NCI-H1105 treated with DMSO at 0.1 percent for 48 hours (cell line): Measurements from ENCODE around the gene FARP1.
"Not testable (repeated sequence)": the region's sequence is repeated elsewhere in the genome, so short reads cannot be mapped to it uniquely, and the experiment has no call there.

Experiments used
- DNase-seq: peaks from one replicate; lab custom pipeline; 2025; lab: John Stamatoyannopoulos, UW

FARP1 gene

DNA sequence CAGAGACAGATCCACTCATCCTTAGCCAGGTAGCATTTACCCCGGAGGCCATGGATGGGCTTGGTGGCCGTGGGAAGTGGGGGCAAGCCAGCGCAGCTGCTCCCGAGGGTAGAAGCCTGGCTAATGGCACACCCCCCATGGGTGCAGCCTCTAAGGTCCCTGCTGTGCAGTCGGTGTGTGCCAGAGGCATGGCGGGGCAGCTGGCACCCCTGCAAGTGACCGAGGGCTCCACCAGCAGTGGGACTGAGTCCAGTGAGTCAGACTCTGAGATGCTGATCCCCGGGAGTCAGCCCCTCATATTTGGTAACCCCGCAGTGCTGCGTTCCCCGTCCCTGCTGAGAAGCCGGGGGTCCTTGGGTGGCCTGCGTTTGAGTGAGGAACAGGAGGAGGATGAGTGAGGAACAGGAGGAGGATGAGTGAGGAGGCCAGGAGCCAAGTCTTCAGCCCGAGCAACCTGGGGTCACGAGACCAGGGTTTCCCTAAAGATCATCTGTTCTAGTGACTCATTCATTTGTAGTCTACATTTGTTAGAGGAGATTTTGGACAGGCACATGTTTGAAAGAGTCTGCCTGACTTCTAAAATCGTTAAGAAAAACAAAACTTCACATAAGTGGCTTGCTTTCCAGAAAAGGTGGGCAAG is 253.3 kb downstream of the FARP1 start:
- DNase-seq, result no peak

DNA sequence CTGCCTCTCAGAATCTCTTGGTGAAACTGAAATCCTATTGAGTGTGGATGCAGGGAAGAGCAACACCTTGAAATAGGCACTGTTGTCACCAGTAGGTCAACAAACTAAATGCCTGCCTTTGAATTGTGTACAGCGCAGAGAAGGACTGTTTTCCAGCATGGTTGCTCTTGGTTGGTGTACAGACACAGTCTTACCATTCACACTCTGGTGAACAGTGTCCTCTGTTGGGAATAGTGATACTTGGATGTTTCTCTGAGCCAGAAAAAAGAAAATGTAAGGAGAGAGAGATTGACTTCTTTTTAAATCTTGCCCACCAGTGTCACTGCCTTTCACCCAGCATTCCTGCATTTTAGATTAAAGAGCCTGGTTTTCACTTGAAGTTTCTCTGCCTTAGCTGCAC is 254.3 kb downstream of the FARP1 start:
- no peak for DNase-seq

DNA sequence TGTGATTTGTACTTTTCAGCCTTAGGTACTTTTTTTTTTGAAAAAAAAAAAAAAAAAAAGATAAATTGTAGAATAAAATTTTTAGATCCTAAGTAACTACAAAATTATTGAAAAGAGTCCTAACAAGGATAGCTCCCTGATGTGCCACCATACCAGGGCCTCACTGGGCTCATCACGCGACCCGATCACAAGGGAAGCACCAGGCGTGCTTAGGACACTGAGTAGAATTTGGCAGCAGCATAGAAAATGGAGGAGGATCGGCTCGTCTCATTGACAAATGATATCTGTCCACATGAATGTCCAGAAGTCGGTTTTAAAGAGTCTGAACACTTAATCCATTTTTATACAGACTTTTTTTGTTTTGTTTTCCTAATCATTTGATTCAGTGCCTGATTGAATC is 255.0 kb downstream of the FARP1 start:
- no peak for DNase-seq

DNA sequence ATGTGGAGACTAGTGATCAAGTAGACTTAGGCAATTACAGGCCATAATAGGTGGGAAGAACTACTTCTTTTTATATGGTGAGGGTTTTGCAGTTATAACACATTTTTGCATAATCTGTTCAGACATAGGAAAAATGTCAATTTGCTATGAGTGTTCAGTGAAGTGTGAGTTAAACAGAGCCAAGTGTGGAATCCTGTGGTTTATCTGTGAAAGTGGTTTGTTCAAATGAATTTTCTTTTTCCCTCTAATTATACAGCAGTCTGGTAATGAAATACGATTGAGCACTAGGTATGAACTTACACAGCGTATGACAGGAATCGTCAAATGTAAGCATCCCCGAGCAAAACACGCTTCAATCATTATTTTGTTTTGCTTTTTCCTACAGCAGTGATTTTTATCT is 255.7 kb downstream of the FARP1 start:
- DNase-seq, result no peak

DNA sequence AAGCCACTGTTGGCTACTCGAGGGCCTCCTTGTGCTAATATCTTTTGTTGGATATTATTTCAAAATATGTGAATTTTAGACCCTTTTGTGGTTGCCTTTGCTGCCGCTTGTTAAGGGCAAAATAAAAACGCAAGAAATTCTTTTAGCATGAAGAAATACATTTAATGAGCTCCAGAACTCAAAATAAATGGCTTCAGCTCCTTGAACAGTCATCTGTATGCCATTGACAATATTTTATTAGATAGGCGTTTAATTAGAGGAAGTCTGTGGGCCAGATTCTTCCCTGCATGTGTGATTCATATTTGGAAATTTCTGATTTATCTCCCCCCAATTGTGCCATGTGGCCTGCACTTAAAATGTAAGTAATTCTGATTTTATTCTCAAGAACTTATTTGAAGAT is 256.9 kb downstream of the FARP1 start:
- DNase-seq, result no peak

DNA sequence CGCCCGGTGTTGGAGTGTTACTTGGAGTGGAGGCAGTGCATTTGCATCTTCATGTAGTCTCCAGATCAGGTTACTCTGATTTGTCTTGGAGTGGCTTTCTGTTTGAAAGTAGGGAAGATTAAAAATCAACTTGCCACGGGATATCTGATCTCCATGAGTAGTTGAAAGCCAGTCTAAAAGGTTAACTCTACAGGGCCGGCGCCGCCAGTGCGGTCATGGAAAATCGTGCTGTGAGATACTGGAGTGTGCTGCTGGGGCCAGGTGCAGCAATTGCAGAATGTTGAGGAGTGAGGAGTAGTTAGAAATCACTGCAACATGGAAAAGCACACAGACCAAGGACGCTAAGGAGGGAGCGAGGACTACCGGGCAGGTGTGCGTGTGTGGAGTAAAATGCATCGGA is 259.0 kb downstream of the FARP1 start:
- no peak for DNase-seq

DNA sequence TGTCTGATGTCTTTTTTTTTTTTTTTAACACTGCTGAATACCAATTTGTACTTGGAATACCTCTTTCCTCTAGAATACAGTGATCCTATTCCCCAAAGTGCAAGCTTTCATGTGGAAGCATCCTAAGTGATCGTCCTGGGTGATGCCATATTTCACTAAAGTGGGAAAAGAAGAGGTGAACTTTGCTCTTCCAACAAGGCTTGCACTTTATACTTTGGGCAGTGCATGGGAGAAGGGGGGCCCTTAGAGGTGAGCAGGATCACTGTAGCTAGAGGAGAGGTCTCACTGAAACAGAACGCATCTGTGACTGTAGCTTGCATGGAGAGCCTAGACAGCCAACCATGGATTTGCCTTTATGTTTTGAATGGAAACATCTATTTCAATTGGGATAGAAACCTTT is 260.2 kb downstream of the FARP1 start:
- no peak for DNase-seq

DNA sequence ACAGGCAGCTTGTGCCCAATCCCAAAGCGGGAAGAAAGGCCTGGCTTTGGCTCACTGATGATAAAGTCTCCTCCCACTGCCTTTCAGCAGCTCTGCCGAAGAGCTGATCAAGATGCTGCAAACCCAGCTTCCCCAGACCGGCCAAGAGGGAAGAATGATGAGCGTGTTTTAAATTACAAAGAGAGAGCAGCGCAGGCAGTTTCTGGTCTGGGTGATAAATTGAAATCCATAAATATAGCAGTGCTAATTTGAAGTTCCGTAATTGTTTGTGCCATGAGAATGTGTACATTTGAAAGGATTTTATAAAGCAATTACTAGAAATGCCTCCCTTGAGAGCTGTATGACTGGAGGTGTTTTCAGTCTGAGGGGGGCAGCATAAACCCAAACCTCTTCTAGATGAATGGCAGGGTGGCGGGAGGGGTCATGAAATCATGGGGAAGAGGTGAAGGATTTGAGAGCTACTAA is 262.2 kb downstream of the FARP1 start:
- peak; percentile 78 for DNase-seq

DNA sequence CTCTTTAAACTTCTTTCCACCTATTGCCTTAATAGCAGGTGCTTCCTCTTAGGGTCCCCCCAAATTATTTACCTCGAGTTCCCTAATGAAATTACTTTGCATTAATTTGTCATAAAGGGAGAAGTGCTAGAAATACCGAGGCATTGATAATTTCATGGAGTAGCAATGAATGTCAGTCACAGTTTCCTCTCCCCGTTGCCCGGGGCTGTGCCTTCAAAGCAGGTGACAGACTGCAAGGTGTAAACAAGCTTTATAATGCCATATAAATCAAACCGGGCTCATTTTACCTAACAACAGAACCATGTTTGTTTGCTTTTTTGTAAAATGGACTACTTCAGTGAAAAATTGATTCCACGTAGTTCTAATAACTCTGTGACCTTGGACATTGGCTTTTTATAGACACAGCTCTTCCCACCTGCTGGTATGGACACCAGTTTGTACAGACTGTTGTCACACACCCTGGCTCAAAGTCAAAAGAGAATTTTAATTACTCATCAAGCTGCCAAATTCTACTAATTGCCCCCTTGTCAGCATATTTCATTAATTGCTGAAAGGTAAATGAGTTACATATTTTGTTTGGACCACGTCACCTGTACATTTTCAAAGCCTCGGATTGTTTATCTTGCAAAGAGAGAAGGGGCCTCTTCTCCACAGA is 262.9 kb downstream of the FARP1 start:
- peak; percentile 85 for DNase-seq

DNA sequence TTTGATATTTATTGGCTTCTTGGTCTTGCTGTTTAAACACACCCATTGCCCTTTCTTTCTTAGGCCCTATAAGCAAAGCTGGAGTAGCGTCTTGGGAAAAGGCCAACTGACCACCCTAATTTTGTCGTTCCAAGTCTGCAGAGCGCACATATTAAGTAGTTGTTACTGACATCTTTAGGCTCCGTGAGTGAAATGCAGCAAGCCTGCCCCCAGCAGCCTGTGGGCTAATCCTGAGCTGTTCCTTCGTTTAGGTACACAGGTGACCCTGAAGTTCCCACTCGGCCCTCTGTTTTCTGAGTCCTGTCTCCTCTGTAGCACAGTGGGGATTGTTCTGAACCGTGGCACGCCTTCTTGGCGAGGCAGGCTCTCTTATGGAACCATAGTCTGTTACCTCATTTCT is 263.5 kb downstream of the FARP1 start:
- DNase-seq, result peak; percentile 73

DNA sequence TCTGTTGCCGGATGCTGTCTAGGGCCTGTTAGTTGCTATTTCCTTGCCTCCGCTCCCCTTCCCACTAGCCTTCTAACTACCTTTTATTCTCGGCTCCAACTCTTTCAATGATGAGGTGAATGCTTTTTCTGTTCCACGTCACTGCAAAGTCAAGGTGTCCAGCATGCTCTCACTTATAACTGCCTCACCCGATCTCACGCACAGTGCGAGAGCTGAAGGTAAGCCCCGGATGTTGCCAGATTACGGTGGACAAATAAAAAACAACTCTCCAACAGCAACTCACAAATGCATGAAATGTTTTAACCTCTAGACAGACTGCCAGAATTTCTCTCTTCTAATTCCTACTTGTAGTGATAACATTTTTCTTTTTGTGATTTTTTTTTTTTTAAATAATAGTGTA is 264.1 kb downstream of the FARP1 start:
- no peak for DNase-seq

DNA sequence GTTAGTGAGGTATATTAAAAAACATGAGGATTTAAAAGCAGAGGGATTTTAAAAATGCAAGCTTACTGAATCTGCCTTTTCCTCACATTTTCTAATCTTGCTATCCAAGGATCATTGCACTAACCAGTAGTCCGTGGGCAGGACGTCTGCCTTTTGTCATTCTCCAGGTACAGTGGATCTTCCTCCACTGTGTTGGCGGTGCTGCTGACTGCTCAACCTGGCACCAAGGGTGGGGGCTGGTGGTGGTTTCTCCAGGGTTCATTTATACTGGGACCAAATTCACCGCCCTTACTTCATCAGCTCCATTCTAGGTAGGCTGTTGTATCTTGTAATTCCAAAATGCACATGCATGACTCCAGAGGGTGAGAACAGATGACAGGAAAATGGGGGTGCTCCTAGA is 264.7 kb downstream of the FARP1 start:
- no peak for DNase-seq

DNA sequence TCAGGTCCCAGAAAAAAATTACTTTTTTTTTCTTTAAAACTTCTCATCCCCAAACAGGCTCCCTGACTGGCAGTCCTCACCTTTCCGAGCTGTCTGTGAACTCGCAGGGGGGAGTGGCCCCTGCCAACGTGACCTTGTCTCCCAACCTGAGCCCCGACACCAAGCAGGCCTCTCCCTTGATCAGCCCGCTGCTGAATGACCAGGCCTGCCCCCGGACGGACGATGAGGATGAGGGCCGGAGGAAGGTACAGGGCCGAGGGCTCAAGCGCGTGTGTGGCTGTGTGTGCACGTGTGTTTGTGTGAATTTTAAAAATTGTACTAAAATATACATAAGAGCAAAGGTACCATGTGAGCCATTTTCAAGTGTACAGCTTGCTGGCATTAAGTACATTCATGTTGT is 266.4 kb downstream of the FARP1 start:
- no peak for DNase-seq

DNA sequence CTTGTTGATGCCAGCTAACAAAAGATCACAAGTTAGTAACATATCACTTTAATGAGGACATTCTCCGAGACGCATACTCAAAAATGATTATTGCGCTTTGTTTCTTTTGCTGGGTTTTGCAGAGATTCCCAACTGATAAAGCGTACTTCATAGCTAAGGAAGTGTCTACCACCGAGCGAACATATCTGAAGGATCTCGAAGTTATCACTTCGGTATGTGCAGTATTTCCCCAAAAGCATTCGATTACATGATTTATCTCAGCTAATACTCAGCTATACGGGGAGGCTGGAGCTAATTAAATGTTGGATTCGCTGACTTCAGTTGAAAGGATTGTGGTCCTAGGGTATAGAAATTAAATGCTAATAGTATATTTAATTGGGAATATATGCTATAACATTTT is 267.7 kb downstream of the FARP1 start:
- no peak for DNase-seq

DNA sequence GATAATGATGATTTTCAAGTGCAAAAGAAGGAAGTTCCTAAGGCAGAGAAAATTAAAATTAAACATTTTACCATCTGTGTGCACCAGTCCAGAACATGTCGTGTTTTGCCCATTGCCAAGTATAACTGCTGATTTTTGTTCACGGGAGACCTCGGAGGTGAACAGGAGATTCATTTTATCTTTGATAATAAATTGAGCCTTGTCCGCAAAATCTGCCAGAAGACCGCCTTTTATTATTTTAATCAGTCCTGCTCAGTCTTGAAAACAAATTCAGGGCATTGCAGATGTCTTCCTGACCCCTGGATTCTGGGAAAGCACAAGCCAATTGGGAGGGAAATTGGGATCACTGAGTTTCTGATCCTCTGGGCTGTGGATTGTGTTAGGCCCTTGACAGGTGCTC is 268.1 kb downstream of the FARP1 start:
- no peak for DNase-seq

DNA sequence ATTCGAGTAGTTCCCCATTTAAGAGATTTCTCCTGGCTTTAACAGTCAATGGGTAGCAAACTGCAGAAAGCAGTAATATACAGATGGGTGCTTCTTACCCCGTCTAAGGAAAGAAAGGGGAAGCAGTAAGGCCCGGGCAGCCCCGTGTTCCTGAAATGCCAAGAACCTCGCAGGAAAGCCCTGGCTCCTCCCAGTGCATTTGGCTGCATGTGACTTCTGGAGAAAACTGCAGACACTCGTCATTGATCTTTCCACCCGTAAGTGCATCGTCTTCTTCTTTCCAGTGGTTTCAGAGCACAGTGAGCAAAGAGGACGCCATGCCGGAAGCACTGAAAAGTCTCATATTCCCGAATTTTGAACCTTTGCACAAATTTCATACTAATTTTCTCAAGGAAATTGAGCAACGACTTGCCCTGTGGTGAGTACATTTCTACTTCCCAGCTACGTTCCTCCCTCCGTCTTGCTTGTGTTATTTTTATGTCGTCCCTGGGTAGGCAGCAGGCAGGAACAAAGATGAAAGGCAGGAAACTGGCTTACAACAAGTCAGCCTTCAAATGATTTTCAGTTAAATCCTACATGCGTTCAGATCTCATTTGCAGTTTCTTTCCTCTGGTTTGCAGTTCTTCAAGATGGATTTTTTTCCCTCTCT is 268.8 kb downstream of the FARP1 start:
- no peak for DNase-seq

DNA sequence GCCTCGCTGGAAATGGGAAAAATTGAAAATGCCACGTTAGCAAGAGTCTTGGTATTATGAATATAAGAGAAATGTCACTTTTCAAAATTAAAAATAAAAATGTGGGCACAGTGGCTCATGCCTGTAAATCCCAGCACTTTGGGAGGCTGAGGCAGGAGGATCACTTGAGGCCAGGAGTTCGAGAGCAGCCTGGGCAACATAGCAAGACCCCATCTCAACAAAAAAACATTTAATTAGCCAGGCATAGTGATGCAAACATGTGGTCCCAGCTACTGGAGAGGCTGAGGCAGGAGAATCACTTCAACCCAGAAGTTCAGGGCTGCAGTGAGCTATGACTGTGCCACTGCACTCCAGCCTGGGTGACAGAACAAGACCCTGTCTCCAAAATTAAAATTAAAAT is 270.4 kb downstream of the FARP1 start:
- DNase-seq, result not testable (repeated sequence)

DNA sequence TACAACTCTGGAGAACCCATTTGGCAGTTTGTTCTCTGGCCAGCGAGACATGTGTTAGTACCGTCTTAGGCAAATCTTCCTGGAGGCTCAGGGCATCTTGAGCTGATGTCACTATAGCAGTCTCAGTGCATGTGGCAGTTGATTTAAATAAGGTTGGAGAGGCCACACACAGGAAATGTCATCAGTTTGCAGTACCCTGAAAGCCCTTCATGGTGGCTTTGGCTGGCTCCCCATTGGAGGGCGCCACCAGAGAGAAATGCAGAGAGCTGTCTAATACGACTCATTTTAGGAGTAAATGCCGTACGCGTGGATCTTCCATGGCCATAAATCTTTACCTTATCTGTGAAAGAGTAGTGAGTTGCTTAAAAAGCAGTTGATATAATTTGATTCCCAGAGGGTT is 270.9 kb downstream of the FARP1 start:
- DNase-seq, result no peak

DNA sequence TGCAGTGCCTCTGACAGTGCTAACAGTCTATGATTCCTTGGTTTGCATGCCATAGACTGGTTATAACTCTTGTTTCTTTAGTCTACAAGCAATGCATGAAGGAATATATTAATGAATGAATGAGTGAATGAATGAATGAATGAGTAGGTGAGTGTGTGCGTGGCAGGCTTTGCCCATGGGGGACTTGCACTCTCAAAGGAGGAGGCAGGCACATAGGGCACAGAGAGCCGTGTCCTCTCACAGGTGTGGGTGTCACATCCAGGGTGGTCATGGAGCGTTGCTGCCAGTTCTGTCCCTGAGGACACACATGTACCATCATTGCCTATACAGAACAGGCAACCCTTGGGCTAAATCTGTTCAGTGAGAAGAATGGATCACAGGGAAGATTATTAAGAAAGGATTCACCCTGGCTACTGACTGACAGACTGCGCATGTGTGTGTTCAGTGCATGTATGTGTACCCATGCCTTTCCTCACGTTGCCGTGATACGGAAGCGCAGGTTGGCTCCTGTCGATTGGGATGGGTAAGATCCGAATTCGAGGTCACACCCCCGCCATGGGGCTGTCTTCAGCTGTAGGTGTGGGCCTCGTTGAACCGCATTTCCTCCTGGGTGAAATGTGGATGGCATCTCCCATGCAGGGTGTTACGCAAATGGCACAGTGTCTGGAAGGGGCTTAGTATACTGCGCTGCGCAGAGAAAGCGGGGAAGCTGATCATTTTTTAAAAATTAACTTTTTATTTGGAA is 272.6 kb downstream of the FARP1 start:
- DNase-seq, result no peak

DNA sequence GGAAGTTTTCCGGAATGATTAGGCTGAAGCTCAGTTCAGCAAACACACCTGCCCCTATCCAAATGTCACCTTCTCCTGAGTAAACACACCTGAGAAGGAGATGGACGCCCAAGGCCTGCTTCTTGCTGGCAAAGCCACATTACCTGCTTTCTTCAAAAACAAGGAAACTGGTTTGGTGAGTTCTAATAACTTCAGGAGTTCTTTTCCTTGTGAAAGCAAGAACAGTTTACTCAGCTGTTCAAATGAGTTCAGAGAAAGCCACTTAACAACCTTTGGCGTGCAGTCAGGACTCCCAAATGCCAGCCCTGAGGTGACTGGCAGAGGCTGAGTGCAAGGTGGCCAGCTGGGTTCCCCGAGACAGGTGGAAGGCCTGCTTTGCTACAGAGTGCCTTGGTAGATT is 273.5 kb downstream of the FARP1 start:
- peak; percentile 93 for DNase-seq

DNA sequence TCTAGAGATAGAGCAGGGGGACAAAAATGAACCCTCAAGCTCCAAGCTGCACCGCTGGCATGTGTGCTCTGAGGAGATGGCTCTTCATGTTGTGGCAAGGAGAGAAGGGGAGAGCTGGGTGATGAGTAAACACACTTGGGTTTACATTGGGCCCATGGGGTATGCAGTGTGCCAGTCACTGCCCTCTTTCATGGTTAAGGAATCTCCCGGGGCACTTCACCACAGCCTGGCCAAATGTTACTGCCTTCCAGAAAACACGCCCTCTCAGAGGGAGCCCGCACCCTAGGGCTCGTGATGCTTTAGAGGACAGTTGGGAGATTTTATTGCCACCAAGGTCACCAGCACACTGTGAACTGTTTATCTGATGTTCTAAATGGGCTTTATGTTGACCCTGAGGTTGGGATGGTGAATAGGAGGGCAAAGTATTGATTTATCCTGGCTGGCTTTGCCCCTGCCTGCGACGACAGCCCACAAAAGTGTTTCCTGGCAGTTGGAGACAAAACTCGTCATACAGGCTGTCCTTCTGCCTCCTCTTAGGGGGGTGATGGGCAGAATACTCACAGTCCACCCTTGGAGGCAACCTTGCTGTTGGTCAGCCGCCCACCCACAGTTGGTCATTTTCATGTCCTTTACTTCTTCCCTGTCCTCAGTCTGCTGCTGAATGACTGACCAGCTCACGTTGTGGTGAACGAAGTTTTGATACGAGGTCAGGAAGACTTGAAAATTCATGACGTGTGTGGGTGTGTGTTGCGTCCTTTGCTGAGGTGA is 277.1 kb downstream of the FARP1 start:
- DNase-seq, result no peak

DNA sequence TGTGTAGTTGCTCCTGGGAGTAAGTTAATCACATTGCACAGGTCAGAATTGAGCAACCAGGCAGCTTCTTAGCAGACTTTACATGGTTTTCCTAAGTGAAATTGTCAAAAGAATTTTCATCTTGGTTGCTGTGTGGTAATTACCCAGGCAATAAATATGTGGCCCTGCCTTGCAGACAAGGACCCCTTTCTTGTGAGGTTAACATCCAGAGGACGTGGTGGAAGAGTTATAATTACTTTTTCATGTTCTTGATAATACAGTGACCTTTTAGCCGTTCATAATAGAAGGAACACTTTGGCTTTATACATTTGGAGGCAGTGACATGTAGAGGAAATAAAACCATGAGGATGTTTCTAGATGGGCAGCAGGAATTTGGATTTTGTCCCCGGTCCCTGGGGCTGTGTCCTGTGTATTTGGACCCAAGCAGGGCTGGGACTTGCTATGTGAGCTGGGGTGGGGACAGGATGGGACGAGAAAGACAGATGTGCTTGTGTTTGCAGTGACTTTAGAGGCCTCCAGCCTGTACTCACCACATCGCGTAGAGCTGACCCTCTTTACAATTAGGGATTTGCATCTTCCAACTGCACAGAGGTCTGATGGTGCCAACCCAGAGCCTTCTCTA is 277.8 kb downstream of the FARP1 start:
- DNase-seq, result no peak
